B cell (primary cell): ENCODE results near the gene NDUFS6. TPM values are rescaled to one million over a fixed set of nuclear protein-coding genes. Genes with fewer than 3 reads are reported as not detected.

Experiments
- ATAC-seq: fragments of 200-7000 bp; cut with Tn5 transposase; one replicate; pipeline ENCODE4 v1.10.0; 2021; ENCODE audit warnings: low read depth, mild to moderate bottlenecking, moderate number of reproducible peaks, moderate library complexity
- CTCF ChIA-PET: fragments of 350-600 bp; sonication (Branson Sonifier 250); formaldehyde crosslinking; loops from one replicate; lab custom pipeline; 2021; ENCODE audit warnings: antibody characterized with exemption, inconsistent platforms; lab: Charles Lee
- POLR2A ChIA-PET: fragments of 350-600 bp; sonication (Branson Sonifier 250); formaldehyde crosslinking; loops from one replicate; lab custom pipeline; 2021; ENCODE audit warnings: antibody characterized with exemption; lab: Charles Lee
- DNase-seq: peaks from one replicate; pipeline ENCODE4 v3.0.0; 2013
- H2AFZ ChIP-seq: 2 replicates; pipeline ENCODE4 v1.6.1; 2012; ENCODE audit warnings: mild to moderate bottlenecking, low read depth, low read length; ENCODE audit not compliant: insufficient read depth, poor library complexity, severe bottlenecking
- H3K27ac ChIP-seq, 2 donors: 1 replicate in 1 of 2; 2 replicates in 1 of 2; pipeline ENCODE4 v1.5.1; 2012 to 2013; ENCODE audit warnings: low read length in 2 of 2, mild to moderate bottlenecking in 2 of 2, moderate library complexity in 1 of 2
- H3K27me3 ChIP-seq, 4 experiments: fragments of 200-600 bp in 1 of 4; sonication (generic) in 1 of 4; replicated peaks in 1 of 4; 1 replicate in 2 of 4; 2 replicates in 2 of 4; pipeline versions ENCODE4 v1.6.1 to v1.7.0; 2013 to 2016; ENCODE audit warnings: low read length in 3 of 4, mild to moderate bottlenecking in 2 of 4, mixed read lengths in 1 of 4, moderate library complexity in 1 of 4; ENCODE audit not compliant: insufficient read depth in 4 of 4, control insufficient read depth in 3 of 4; ENCODE audit errors: control extremely low read depth in 1 of 4
- H3K36me3 ChIP-seq, 2 experiments: replicated peaks in 1 of 2; 1 replicate in 1 of 2; 2 replicates in 1 of 2; pipeline versions ENCODE4 v1.6.1 to v1.7.1; 2013; ENCODE audit warnings: low read length in 1 of 2; ENCODE audit not compliant: insufficient read depth in 2 of 2, control insufficient read depth in 1 of 2; ENCODE audit errors: control extremely low read depth in 1 of 2, extremely low read depth in 1 of 2
- H3K4me1 ChIP-seq, 2 donors: fragments of 200-600 bp in 1 of 2; sonication (generic) in 1 of 2; 1 replicate in 1 of 2; 2 replicates in 1 of 2; pipeline versions ENCODE4 v1.5.1 to v1.6.1; 2013 to 2017; ENCODE audit warnings: low read length in 2 of 2; ENCODE audit not compliant: control insufficient read depth in 2 of 2, insufficient read depth in 2 of 2
- H3K4me2 ChIP-seq: replicated peaks from 2 replicates; pipeline ENCODE3; 2012; ENCODE audit warnings: mild to moderate bottlenecking, low read depth, low read length; ENCODE audit not compliant: poor library complexity, severe bottlenecking
- H3K4me3 ChIP-seq, 5 experiments: fragments of 200-600 bp in 1 of 5; sonication (generic) in 1 of 5; 1 replicate in 3 of 5; 2 replicates in 2 of 5; pipeline versions ENCODE4 v1.5.1 to v1.7.0; 2011 to 2016; ENCODE audit warnings: low read length in 4 of 5, mild to moderate bottlenecking in 4 of 5, low read depth in 2 of 5, control low read depth in 1 of 5, moderate library complexity in 1 of 5; ENCODE audit not compliant: insufficient read depth in 1 of 5; ENCODE audit errors: control extremely low read depth in 1 of 5, extremely low read depth in 1 of 5
- H3K79me2 ChIP-seq: fragments of 200-600 bp; sonication (generic); one replicate; pipeline ENCODE4 v1.6.0; 2016; ENCODE audit warnings: low read length; ENCODE audit not compliant: control insufficient read depth, insufficient read depth
- H3K9ac ChIP-seq: fragments of 200-600 bp; sonication (generic); 2 replicates; pipeline ENCODE4 v1.6.1; 2017; ENCODE audit warnings: mild to moderate bottlenecking, low read length, moderate library complexity
- H3K9me3 ChIP-seq, 3 donors: one replicate each; pipeline versions ENCODE4 v1.6.1 to v1.7.1; 2013; ENCODE audit warnings: low read length in 2 of 3; ENCODE audit not compliant: control insufficient read depth in 2 of 3, insufficient read depth in 1 of 3; ENCODE audit errors: control extremely low read depth in 1 of 3
- H4K20me1 ChIP-seq: 2 replicates; pipeline ENCODE4 v1.6.0; 2012; ENCODE audit warnings: mild to moderate bottlenecking, low read length; ENCODE audit not compliant: insufficient read depth, control insufficient read depth, poor library complexity, severe bottlenecking
- H3K27ac Mint-ChIP-seq: one replicate; pipeline ENCODE4 v1.8.0; 2021; ENCODE audit warnings: mixed read lengths
- H3K27me3 Mint-ChIP-seq: one replicate; pipeline ENCODE4 v1.8.0; 2021; ENCODE audit warnings: mixed read lengths
- H3K4me1 Mint-ChIP-seq: one replicate; pipeline ENCODE4 v1.8.0; 2021; ENCODE audit warnings: mixed read lengths
- H3K4me3 Mint-ChIP-seq: one replicate; pipeline ENCODE4 v1.8.0; 2021; ENCODE audit warnings: mixed read lengths
- H3K9me3 Mint-ChIP-seq: one replicate; pipeline ENCODE4 v1.8.0; 2022; ENCODE audit warnings: mixed read lengths; ENCODE audit not compliant: insufficient read depth
- CTCF ChIP-seq: fragments of 200-600 bp; IDR thresholded peaks from one replicate; pipeline ENCODE4 v1.8.0; 2022; ENCODE audit warnings: antibody characterized with exemption, mild to moderate bottlenecking
- EZH2 ChIP-seq: IDR thresholded peaks from 2 replicates; pipeline ENCODE4 v1.6.1; 2012; ENCODE audit warnings: borderline replicate concordance, low read depth, mild to moderate bottlenecking, moderate library complexity, low read length; ENCODE audit not compliant: insufficient read depth, poor library complexity, severe bottlenecking
- WGBS: methylation state at CpG from one replicate; pipeline ENCODE4 v1.1.5; 2013; ENCODE audit warnings: missing lambda C conversion rate; ENCODE audit not compliant: insufficient coverage; 5-methylcytosine and 5-hydroxymethylcytosine counted together
- intact Hi-C: fragments of 100-400 bp; cut with micrococcal nuclease; formaldehyde crosslinking; loops from one replicate; pipeline ENCODE4 v1.10.0; 2022
- polyA plus RNA-seq: library from polyadenylated mRNA; depleted of rRNA; stranded (reverse); fragments of >200 nt; gene quantifications from 2 replicates; pipeline ENCODE4 v1.2.3, GENCODE V29; 2012
- total RNA-seq, 2 donors: library from RNA; stranded (reverse); fragments of 120-200 nt in 1 of 2; gene quantifications; 1 replicate in 1 of 2; 2 replicates in 1 of 2; pipeline versions ENCODE4 v1.2.3 to v1.2.4, GENCODE V29; 2013 to 2022

NDUFS6 gene
- total and polyA plus RNA-seq, 2 donors (not counting 1 experiment from before 2014, with no cell fraction given): 16.9 to 18.0 TPM

- TF ChIP-seq EZH2 (no peak), CTCF (no peak)
- DNase-seq (no peak), ATAC-seq (no peak)
- no peak overlapping the region for H2AFZ ChIP-seq
- H3K27ac ChIP-seq: no peak overlapping the region
- ChIA-PET CTCF (no interaction called here), POLR2A (no interaction called here)
- H3K36me3 ChIP-seq: no peaks in the 10 kb centered on the region
- Mint-ChIP-seq H3K27me3 (peaks cover 24% of the 10 kb centered on the region), H3K9me3 (no peaks in the 10 kb centered on the region), H3K4me1 (peaks cover 17% of the 10 kb centered on the region), H3K27ac (no peak overlapping the region), H3K4me3 (no peak overlapping the region)
- H3K4me2 ChIP-seq: no peak overlapping the region
- peaks cover 10 to 18% of the 10 kb centered on the region in 2 donors for H3K4me1 ChIP-seq
- no peaks in the 10 kb centered on the region for H3K79me2 ChIP-seq
- 89% methylated on average over 18 of the region's 20 CpGs for WGBS
- no peaks in the 10 kb centered on the region for H4K20me1 ChIP-seq
- intact Hi-C loops: no loop called here
- H3K9me3 ChIP-seq: peaks cover 0 to 3% (median 0%) of the 10 kb centered on the region in 3 donors
- no peak overlapping the region for H3K4me3 ChIP-seq
- H3K27me3 ChIP-seq: peaks cover 0 to 9% (median 0%) of the 10 kb centered on the region in 4 experiments
- H3K9ac ChIP-seq: no peak overlapping the region
These were observed 21.2 kb upstream of the NDUFS6 start for GRCh38 chr5:1779782-1780613.

GRCh38 chr5:1780614-1780930 lies 20.6 kb upstream of the NDUFS6 start:
- intact Hi-C loops: no loop called here
- H3K4me3 ChIP-seq: no peak overlapping the region
- H2AFZ ChIP-seq: no peak overlapping the region
- Mint-ChIP-seq H3K4me1 (peaks cover 17% of the 10 kb centered on the region), H3K27me3 (peaks cover 25% of the 10 kb centered on the region), H3K9me3 (no peaks in the 10 kb centered on the region), H3K4me3 (no peak overlapping the region), H3K27ac (no peak overlapping the region)
- TF ChIP-seq CTCF (no peak), EZH2 (no peak)
- WGBS: 97% methylated on average over 6 of the region's 6 CpGs
- CTCF ChIA-PET: no interaction called here
- POLR2A ChIA-PET: no interaction called here
- ATAC-seq: no peak
- H3K4me2 ChIP-seq: no peak overlapping the region
- DNase-seq: no peak
- no peaks in the 10 kb centered on the region for H3K36me3 ChIP-seq
- peaks cover 0 to 3% (median 0%) of the 10 kb centered on the region in 3 donors for H3K9me3 ChIP-seq
- peaks cover 10 to 18% of the 10 kb centered on the region in 2 donors for H3K4me1 ChIP-seq
- no peak overlapping the region for H3K27ac ChIP-seq
- no peaks in the 10 kb centered on the region for H3K79me2 ChIP-seq
- H3K27me3 ChIP-seq: peaks cover 0 to 10% (median 0%) of the 10 kb centered on the region in 4 experiments
- no peaks in the 10 kb centered on the region for H4K20me1 ChIP-seq
- no peak overlapping the region for H3K9ac ChIP-seq
